PC-9 (cell line): ENCODE results near the gene AQP12B.
"Not testable (repeated sequence)": the region's sequence is repeated elsewhere in the genome, so short reads cannot be mapped to it uniquely, and the experiment has no call there.

Experiments
- EZH2 ChIP-seq: fragments of 200-600 bp; sonication (generic); IDR thresholded peaks from 2 replicates; pipeline ENCODE4 v1.8.0; 2017; ENCODE audit warnings: antibody characterized with exemption, low read depth
- TF ChIP-seq, protein P1 (sequence below): fragments of 200-600 bp; sonication (generic); conservative IDR thresholded peaks from 2 replicates; pipeline ENCODE4 v1.6.1; 2017; ENCODE audit warnings: mixed run types, antibody characterized with exemption, mild to moderate bottlenecking, moderate library complexity

DNA sequence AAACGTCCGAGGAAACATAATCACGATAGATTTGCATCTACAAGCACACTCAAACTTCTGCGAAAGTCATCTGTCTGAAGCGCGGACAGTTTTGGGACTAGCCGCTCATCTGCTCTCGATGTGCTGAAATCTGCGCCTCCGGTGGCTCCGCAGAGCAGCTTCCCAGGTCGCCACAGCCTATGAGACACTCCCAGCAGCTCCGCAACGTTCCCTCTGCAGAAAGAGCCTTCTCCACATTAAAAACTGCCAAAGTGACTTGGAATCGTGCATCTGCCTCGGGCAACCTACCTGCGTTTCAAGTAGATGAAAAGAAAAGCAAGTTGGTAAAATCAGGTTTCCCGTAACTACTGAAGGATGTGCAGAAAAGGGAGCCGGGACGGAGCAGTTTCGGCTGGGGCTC lies 17.9 kb upstream of the AQP12B start:
- TF ChIP-seq, protein P1, sequence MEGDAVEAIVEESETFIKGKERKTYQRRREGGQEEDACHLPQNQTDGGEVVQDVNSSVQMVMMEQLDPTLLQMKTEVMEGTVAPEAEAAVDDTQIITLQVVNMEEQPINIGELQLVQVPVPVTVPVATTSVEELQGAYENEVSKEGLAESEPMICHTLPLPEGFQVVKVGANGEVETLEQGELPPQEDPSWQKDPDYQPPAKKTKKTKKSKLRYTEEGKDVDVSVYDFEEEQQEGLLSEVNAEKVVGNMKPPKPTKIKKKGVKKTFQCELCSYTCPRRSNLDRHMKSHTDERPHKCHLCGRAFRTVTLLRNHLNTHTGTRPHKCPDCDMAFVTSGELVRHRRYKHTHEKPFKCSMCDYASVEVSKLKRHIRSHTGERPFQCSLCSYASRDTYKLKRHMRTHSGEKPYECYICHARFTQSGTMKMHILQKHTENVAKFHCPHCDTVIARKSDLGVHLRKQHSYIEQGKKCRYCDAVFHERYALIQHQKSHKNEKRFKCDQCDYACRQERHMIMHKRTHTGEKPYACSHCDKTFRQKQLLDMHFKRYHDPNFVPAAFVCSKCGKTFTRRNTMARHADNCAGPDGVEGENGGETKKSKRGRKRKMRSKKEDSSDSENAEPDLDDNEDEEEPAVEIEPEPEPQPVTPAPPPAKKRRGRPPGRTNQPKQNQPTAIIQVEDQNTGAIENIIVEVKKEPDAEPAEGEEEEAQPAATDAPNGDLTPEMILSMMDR, result not testable (repeated sequence)
- TF ChIP-seq EZH2, result not testable (repeated sequence)
